ENCODE results near the gene HRC.

GRCh38 chr19:49120868-49121267 lies 34.3 kb downstream of the HRC start:
- TF ChIP-seq POLR2A (IDR thresholded peaks at IDR 0.05; ENCODE audit: low read depth, low read length) (no peak), POLR2AphosphoS5 (IDR thresholded peaks at IDR 0.05; ENCODE audit: low read depth, low read length) (no peak), TAF1 (IDR thresholded peaks at IDR 0.05; ENCODE audit: borderline replicate concordance, low read depth, low read length) (no peak)
